Endothelial cell of hepatic sinusoid (primary cell): ENCODE measurements around the gene TSTD2.

Experiments
- in situ Hi-C: cut with HindIII; loops from 2 replicates; pipeline ENCODE4 v1.10.0; 2017; ENCODE audit warnings: low sequenced_read_pairs

The TSTD2 gene

GRCh38 chr9:97632985-97633858, at the start of gene TSTD2, which contains the start of gene NCBP1:
TSTD2 (minus strand) TSS chr9:97633368; CDS start chr9:97627562, 5,806 bp downstream.
NCBP1 (plus strand) TSS chr9:97633821; CDS start chr9:97633882, 61 bp downstream.
- in situ Hi-C loops: no loop called here

- in situ Hi-C loops: no loop called here
Measured at GRCh38 chr9:97682242-97682641, 49.1 kb upstream of the TSTD2 start.

- in situ Hi-C loops: no loop called here
Measured at GRCh38 chr9:97675655-97676054, 42.5 kb upstream of the TSTD2 start.

GRCh38 chr9:97673922-97674321, 40.8 kb upstream of the TSTD2 start:
- in situ Hi-C loops: no loop called here

- in situ Hi-C loops: no loop called here
Measured at GRCh38 chr9:97672403-97672802, 39.2 kb upstream of the TSTD2 start.

- in situ Hi-C loops: no loop called here
Measured at GRCh38 chr9:97670586-97670985, 37.4 kb upstream of the TSTD2 start.

GRCh38 chr9:97668485-97668884, 35.3 kb upstream of the TSTD2 start:
- in situ Hi-C loops: no loop called here

GRCh38 chr9:97666907-97667686, 33.9 kb upstream of the TSTD2 start:
- in situ Hi-C loops: no loop called here

GRCh38 chr9:97665742-97666141, 32.6 kb upstream of the TSTD2 start:
- in situ Hi-C loops: no loop called here

GRCh38 chr9:97660847-97661246, 27.7 kb upstream of the TSTD2 start:
- in situ Hi-C loops: no loop called here

- in situ Hi-C loops: no loop called here
Measured at GRCh38 chr9:97660340-97660739, 27.2 kb upstream of the TSTD2 start.

- in situ Hi-C loops: no loop called here
Measured at GRCh38 chr9:97659771-97660170, 26.6 kb upstream of the TSTD2 start.

GRCh38 chr9:97658707-97659106, 25.5 kb upstream of the TSTD2 start:
- in situ Hi-C loops: no loop called here

GRCh38 chr9:97651646-97652045, 18.5 kb upstream of the TSTD2 start:
- in situ Hi-C loops: no loop called here

- in situ Hi-C loops: no loop called here
Measured at GRCh38 chr9:97647996-97648395, 14.8 kb upstream of the TSTD2 start.

- in situ Hi-C loops: no loop called here
Measured at GRCh38 chr9:97645720-97646119, 12.6 kb upstream of the TSTD2 start.

GRCh38 chr9:97640325-97640724, 7.2 kb upstream of the TSTD2 start:
- in situ Hi-C loops: no loop called here

- in situ Hi-C loops: no loop called here
Measured at GRCh38 chr9:97638666-97639065, 5.5 kb upstream of the TSTD2 start.

- in situ Hi-C loops: no loop called here
Measured at GRCh38 chr9:97636903-97637302, 3.7 kb upstream of the TSTD2 start.

- in situ Hi-C loops: no loop called here
Measured at GRCh38 chr9:97635026-97635425, 1.9 kb upstream of the TSTD2 start.

GRCh38 chr9:97633859-97634490, 807 bp upstream of the TSTD2 start:
- in situ Hi-C loops: no loop called here
